Natural killer cell (primary cell): ENCODE data around the gene CFAP43. TPM values are rescaled to one million over a fixed set of nuclear protein-coding genes. Genes with fewer than 3 reads are reported as not detected.

Source experiments
- ATAC-seq, 3 donors: fragments of 150-1000 bp in 2 of 3; fragments of 200-7000 bp in 1 of 3; cut with Tn5 transposase; 1 replicate in 1 of 3; 2 replicates in 2 of 3; pipeline ENCODE4 v1.10.0; 2021; ENCODE audit warnings: mild to moderate bottlenecking in 2 of 3, moderate library complexity in 2 of 3
- DNase-seq, 2 donors: peaks; one replicate each; pipeline versions ENCODE4 v3.0.0 to v3.0.0-alpha.2; 2013 to 2021; ENCODE audit warnings: mixed read lengths in 1 of 2
- H3K27ac ChIP-seq: one replicate; pipeline ENCODE4 v1.5.1; 2013; ENCODE audit warnings: mild to moderate bottlenecking, low read length
- H3K27me3 ChIP-seq: one replicate; pipeline ENCODE4 v1.6.1; 2013; ENCODE audit warnings: low read length; ENCODE audit not compliant: control insufficient read depth, insufficient read depth
- H3K36me3 ChIP-seq: one replicate; pipeline ENCODE4 v1.6.1; 2013; ENCODE audit warnings: low read length; ENCODE audit not compliant: control insufficient read depth, insufficient read depth
- H3K4me1 ChIP-seq: one replicate; pipeline ENCODE4 v1.6.1; 2013; ENCODE audit warnings: low read length; ENCODE audit not compliant: control insufficient read depth, insufficient read depth
- H3K4me3 ChIP-seq: one replicate; pipeline ENCODE4 v1.5.1; 2013; ENCODE audit warnings: low read length
- H3K9me3 ChIP-seq: one replicate; pipeline ENCODE4 v1.6.1; 2013; ENCODE audit warnings: low read length; ENCODE audit not compliant: control insufficient read depth, insufficient read depth
- H3K27ac Mint-ChIP-seq, 2 donors: one replicate each; pipeline ENCODE4 v1.8.0; 2022; ENCODE audit warnings: mild to moderate bottlenecking in 2 of 2, mixed read lengths in 2 of 2, moderate library complexity in 1 of 2
- H3K27me3 Mint-ChIP-seq, 2 donors: one replicate each; pipeline ENCODE4 v1.8.0; 2022; ENCODE audit warnings: low read depth in 2 of 2, mixed read lengths in 2 of 2
- H3K36me3 Mint-ChIP-seq: one replicate; pipeline ENCODE4 v1.8.0; 2022; ENCODE audit warnings: mixed read lengths
- H3K4me1 Mint-ChIP-seq, 2 donors: one replicate each; pipeline ENCODE4 v1.8.0; 2022; ENCODE audit warnings: mixed read lengths in 2 of 2
- H3K4me3 Mint-ChIP-seq: one replicate; pipeline ENCODE4 v1.8.0; 2022; ENCODE audit warnings: mild to moderate bottlenecking, moderate library complexity, mixed read lengths
- H3K9me3 Mint-ChIP-seq, 2 donors: one replicate each; pipeline ENCODE4 v1.8.0; 2022; ENCODE audit warnings: mixed read lengths in 2 of 2
- CTCF ChIP-seq: fragments of 200-600 bp; IDR thresholded peaks from one replicate; pipeline ENCODE4 v1.8.0; 2022; ENCODE audit warnings: antibody characterized with exemption
- WGBS: methylation state at CpG from one replicate; pipeline ENCODE4 v1.1.7; 2013; ENCODE audit warnings: missing lambda C conversion rate; ENCODE audit not compliant: insufficient coverage; 5-methylcytosine and 5-hydroxymethylcytosine counted together
- intact Hi-C: fragments of 100-400 bp; cut with micrococcal nuclease; formaldehyde crosslinking; loops from one replicate; pipeline ENCODE4 v1.14.2; 2022
- total RNA-seq, 4 donors: library from RNA; stranded (reverse); fragments of 120-200 nt in 1 of 4; gene quantifications; one replicate each; pipeline versions ENCODE4 v1.2.3 to v1.2.4, GENCODE V29; 2013 to 2022

Gene CFAP43, protein sequence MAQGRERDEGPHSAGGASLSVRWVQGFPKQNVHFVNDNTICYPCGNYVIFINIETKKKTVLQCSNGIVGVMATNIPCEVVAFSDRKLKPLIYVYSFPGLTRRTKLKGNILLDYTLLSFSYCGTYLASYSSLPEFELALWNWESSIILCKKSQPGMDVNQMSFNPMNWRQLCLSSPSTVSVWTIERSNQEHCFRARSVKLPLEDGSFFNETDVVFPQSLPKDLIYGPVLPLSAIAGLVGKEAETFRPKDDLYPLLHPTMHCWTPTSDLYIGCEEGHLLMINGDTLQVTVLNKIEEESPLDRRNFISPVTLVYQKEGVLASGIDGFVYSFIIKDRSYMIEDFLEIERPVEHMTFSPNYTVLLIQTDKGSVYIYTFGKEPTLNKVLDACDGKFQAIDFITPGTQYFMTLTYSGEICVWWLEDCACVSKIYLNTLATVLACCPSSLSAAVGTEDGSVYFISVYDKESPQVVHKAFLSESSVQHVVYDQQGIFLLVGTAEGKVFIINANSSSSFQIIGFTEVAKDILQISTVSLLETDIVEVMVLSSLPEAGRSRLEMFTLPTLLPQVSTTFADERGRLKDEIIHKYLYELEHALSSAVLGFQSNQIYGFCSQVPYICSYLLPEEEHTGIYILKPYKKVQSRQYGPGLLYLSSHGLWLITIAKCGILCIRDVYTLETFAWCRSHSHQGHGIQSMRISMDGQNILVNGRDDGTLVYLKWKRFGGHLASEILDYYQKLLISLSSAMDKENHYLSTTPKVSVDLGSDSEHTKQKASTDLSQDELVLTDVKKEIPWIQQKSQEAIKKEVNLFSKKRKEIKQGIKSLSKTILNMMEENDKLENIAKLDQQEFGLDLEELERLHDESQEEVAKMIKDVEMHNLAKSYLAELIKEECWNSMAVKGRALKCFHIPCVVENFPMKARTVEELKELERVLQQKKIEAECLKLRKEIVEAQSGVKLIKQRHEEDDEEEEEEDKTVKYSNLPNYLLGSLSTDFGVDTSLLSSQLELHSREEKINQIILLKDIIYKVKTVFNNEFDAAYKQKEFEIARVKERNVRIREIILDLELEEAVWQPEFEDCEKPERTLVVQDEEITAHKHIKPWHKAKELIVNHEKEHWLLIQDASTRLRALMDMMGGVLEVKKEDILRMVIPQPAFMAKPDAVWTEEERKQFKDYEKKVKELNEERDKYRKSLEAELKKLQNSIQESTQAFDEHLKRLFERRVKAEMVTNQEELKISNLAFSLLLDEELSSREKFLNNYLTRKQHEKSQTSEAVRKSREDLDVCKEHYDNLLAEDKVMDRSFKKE (N-terminal part only)
- total RNA-seq, result under 1 TPM in 1 of 3 donors, not detected in 2; 0.16 TPM
- 0.11 TPM for total RNA-seq (2013)

GRCh38 chr10:104231784-104232612 is at the start of gene CFAP43:
TSS of gene CFAP43 (minus strand) at chr10:104232364. CDS start at chr10:104232246, 118 bp downstream.
- DNase-seq (peak; percentile 99), ATAC-seq (peak; percentile 98 to 100 (median 99))
- peak within 1 kb of the TSS; percentile 86 for H3K4me3 Mint-ChIP-seq
- Histone ChIP-seq H3K4me3 (peak within 1 kb of the TSS; percentile 59), H3K27me3 (peaks cover 7% of the 10 kb centered on the region), H3K27ac (no peak within 1 kb of the TSS), H3K9me3 (no peaks in the 10 kb centered on the region), H3K36me3 (no peaks in the 10 kb centered on the region), H3K4me1 (peaks cover 12% of the 10 kb centered on the region)
- WGBS, result under 1% methylated on average over 60 of the region's 60 CpGs
- H3K4me1 Mint-ChIP-seq, result peaks cover 13 to 19% of the 10 kb centered on the region in 2 donors
- H3K27me3 Mint-ChIP-seq, result peaks cover 21 to 47% of the 10 kb centered on the region in 2 donors
- no peak for TF ChIP-seq CTCF
- H3K9me3 Mint-ChIP-seq, result no peaks in the 10 kb centered on the region
- peak within 1 kb of the TSS; percentile 70 to 88 for H3K27ac Mint-ChIP-seq
- H3K36me3 Mint-ChIP-seq, result no peaks in the 10 kb centered on the region
- intact Hi-C loops, result loop anchor here (1.0 kb wide), 1 partner anchor 37 kb away; the partner anchor contains the start of gene GSTO2

GRCh38 chr10:104281694-104282093 is 49.5 kb upstream of the CFAP43 start:
- no peaks in the 10 kb centered on the region for H3K4me1 ChIP-seq
- H3K9me3 ChIP-seq, result no peaks in the 10 kb centered on the region
- 87% methylated on average over 3 of the region's 3 CpGs for WGBS
- no peak overlapping the region for H3K27ac ChIP-seq
- Mint-ChIP-seq H3K27ac (no peak overlapping the region), H3K9me3 (no peaks in the 10 kb centered on the region), H3K4me1 (no peaks in the 10 kb centered on the region), H3K27me3 (peaks cover 16 to 36% of the 10 kb centered on the region in 2 donors), H3K4me3 (no peak overlapping the region), H3K36me3 (no peaks in the 10 kb centered on the region)
- H3K4me3 ChIP-seq, result no peak overlapping the region
- DNase-seq, result no peak
- no peaks in the 10 kb centered on the region for H3K36me3 ChIP-seq
- no peak for ATAC-seq
- no peaks in the 10 kb centered on the region for H3K27me3 ChIP-seq
- intact Hi-C loops, result no loop called here
- no peak for TF ChIP-seq CTCF

DNA sequence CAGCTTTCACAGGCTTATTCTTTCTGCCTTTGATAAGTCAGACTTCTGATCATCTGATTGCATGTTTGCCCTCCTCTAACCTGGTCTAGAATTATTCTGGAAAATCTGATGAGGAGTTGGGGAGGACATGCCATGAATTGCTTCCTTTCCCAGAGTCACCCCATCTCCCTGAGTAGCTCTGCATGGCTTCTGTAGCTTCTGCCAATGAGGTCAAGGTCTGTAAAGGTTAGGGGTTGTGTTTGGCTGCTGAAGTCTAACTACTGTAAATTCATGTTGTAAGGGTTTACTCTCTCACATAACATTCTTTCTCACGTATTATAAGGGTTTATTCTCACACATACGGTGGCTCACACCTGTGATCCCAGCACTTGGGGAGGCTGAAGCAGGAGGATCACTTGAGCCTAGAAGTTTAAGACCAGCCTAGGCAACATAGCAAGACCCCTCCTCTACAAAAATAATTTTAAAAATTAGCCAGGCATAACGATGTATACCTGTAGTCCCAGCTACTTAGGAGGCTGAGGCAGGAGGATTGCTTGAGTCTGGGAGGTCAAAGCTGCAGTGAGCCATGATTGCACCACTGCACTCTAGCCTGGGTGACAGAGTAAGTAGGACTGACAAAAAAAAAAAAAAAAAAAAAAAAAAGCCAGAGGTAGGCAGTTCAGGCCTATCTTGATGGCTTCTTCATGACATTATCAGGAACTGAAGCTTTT is 47.5 kb upstream of the CFAP43 start:
- no peaks in the 10 kb centered on the region for H3K9me3 Mint-ChIP-seq
- Histone ChIP-seq H3K4me3 (no peak overlapping the region), H3K9me3 (no peaks in the 10 kb centered on the region), H3K27ac (no peak overlapping the region), H3K4me1 (peaks cover 5% of the 10 kb centered on the region), H3K27me3 (peaks cover 10% of the 10 kb centered on the region), H3K36me3 (no peaks in the 10 kb centered on the region)
- ATAC-seq (no peak), DNase-seq (no peak)
- no peak overlapping the region for H3K27ac Mint-ChIP-seq
- H3K36me3 Mint-ChIP-seq, result no peaks in the 10 kb centered on the region
- WGBS, result 100% methylated on average over 3 of the region's 3 CpGs
- H3K4me1 Mint-ChIP-seq, result peaks cover 0 to 3% of the 10 kb centered on the region in 2 donors
- intact Hi-C loops, result no loop called here
- H3K4me3 Mint-ChIP-seq, result no peak overlapping the region
- H3K27me3 Mint-ChIP-seq, result peaks cover 18 to 28% of the 10 kb centered on the region in 2 donors
- no peak for TF ChIP-seq CTCF
